A549 treated with AZD2906 at 1 μM for 4 hours (cell line): ENCODE measurements around the gene ZNF165. TPM values are rescaled to one million over a fixed set of nuclear protein-coding genes. Genes with fewer than 3 reads are reported as not detected.

Experiments
- total RNA-seq: library from RNA; stranded (reverse); fragments of 200-300 nt; extraction: Qiagen RNA extraction; gene quantifications from 5 replicates; pipeline ENCODE4 v1.2.3, GENCODE V29; 2022

Gene ZNF165
- total RNA-seq, result 0.74 to 0.99 TPM (median 0.85 TPM) in 5 replicates

DNA sequence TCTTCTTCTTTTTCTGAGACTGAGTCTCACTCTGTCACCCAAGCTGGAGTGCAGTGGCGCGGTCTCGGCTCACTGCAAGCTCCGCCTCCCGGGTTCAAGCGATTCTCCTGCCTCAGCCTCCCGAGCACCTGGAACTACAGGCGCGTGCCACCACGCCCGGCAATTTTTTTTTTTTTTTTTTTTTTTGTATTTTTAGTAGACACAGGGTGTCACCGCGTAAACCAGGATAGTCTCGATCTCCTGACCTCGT, at the start of gene ZNF165:
Gene ZNF165, plus strand, starts transcription at position 188 of the 250 bp plus-strand sequence. CDS start 4,913 bp downstream, outside the sequence.

DNA sequence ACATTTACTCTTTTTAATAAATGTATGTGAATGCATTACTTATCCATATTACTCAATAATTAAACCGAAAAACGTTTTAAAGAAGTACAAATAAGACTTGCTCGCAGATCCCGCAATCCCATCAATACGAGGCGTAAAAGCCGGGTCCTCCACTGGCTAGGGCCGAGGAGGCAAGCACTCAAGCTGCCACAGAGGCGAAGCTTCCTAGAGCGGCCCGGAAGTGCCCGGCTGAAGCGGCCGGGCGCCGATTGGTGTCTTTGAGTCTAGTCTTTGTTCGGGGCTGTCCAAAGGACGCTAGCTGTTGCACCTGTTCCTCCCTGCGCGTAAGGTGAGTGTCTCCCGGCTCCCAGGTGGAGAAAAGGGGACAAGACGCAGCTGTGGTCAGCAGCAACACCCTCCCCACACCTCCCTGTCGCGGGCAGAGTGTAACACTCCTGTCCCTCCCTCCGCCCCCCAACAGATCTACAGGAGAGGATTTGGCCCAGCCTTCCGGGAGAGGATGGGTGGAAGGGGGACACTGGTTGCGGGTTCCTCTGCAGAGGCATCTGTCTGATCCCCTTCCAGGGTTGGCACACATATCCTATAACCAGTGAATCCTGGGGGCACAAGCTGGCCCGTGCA, 44.1 kb downstream of the ZNF165 start, which contains the start of gene ZSCAN16:
Gene ZSCAN16, plus strand, starts transcription at position 260 of the 621 bp plus-strand sequence. CDS start 835 bp downstream, outside the sequence.

Other genes with a start within 250 kb of the ZNF165 start
- gene OR2B2, start 168.2 kb upstream of the ZNF165 start, total RNA-seq, result not detected in 5 replicates
- gene OR2B6, start 123.3 kb upstream of the ZNF165 start, total RNA-seq, result 0.10 TPM in 1 of 5 replicates, not detected in the others
- 3.6 to 4.7 TPM (median 4.0 TPM) in 5 replicates for gene ZSCAN16, start 44.0 kb downstream of the ZNF165 start, total RNA-seq
- gene ZKSCAN8, start 61.3 kb downstream of the ZNF165 start, total RNA-seq, result 3.2 to 5.5 TPM (median 4.8 TPM) in 5 replicates
- 6.1 to 8.0 TPM (median 6.8 TPM) in 5 replicates for gene ZSCAN9, start 144.7 kb downstream of the ZNF165 start, total RNA-seq
- 2.6 to 2.7 TPM (median 2.7 TPM) in 5 replicates for gene ZKSCAN4, start 171.7 kb downstream of the ZNF165 start, total RNA-seq
- not detected in 5 replicates for gene NKAPL, start 178.7 kb downstream of the ZNF165 start, total RNA-seq
- gene ZSCAN26, start 186.6 kb downstream of the ZNF165 start, total RNA-seq, result 3.6 to 5.4 TPM (median 4.2 TPM) in 5 replicates
- 4.1 to 5.4 TPM (median 4.7 TPM) in 5 replicates for gene PGBD1, start 201.0 kb downstream of the ZNF165 start, total RNA-seq